Measurements from ENCODE around the gene PTAR1. TPM values are rescaled to one million over a fixed set of nuclear protein-coding genes. Genes with fewer than 3 reads are reported as not detected.
"Not testable (repeated sequence)": the region's sequence is repeated elsewhere in the genome, so short reads cannot be mapped to it uniquely, and the experiment has no call there.

The PTAR1 gene
- total RNA-seq, 1 experiment from 2014 or later: 43.5 TPM

DNA sequence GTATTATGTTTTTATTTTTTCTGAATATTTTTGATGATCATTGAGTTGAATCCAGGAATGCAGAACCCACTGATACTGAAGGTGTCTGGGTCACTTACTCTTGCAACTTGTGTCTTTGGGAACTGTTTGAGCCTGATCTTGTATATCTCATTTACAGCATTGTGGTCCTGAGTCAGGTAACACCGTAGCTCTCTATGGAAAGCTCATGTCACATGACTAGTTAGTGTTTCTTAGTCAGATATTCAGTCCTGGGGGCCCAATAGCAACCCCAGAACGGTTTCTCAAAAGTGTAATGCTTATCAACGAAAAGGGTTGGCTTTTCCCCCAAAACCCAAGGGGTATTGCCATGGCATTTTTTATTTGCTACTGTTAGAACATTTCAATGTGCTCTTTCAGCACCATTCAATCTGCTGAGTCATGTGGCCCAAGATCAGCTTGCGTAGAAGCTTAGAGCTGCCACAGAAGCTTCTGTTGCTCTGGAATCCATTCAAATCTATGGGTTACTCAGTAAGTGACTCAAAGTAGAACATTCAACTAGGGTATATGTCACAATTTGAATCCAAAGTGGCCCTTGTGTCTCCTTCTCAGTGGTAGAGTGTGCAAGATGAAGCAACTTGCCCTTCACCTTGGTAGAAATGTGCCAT is 12.1 kb upstream of the PTAR1 start:
- Mint-ChIP-seq H3K27ac (ENCODE audit: low read depth, unreplicated experiment) (no peak overlapping the region), H3K27me3 (ENCODE audit: insufficient read depth, unreplicated experiment) (no peaks in the 10 kb centered on the region), H3K4me1 (ENCODE audit: insufficient read depth, unreplicated experiment) (no peaks in the 10 kb centered on the region), H3K4me3 (ENCODE audit: unreplicated experiment) (no peak overlapping the region), H3K36me3 (ENCODE audit: insufficient read depth, unreplicated experiment) (no peaks in the 10 kb centered on the region), H3K9me3 (ENCODE audit: unreplicated experiment) (no peaks in the 10 kb centered on the region)
- POLR2A ChIA-PET: interaction anchor here (0.6 to 0.9 kb wide), 3 partner anchors 12 to 324 kb away, joined by 3 to 4 read pairs (median 4); partner anchors contain the start of gene PTAR1
- TF ChIP-seq, protein P1, sequence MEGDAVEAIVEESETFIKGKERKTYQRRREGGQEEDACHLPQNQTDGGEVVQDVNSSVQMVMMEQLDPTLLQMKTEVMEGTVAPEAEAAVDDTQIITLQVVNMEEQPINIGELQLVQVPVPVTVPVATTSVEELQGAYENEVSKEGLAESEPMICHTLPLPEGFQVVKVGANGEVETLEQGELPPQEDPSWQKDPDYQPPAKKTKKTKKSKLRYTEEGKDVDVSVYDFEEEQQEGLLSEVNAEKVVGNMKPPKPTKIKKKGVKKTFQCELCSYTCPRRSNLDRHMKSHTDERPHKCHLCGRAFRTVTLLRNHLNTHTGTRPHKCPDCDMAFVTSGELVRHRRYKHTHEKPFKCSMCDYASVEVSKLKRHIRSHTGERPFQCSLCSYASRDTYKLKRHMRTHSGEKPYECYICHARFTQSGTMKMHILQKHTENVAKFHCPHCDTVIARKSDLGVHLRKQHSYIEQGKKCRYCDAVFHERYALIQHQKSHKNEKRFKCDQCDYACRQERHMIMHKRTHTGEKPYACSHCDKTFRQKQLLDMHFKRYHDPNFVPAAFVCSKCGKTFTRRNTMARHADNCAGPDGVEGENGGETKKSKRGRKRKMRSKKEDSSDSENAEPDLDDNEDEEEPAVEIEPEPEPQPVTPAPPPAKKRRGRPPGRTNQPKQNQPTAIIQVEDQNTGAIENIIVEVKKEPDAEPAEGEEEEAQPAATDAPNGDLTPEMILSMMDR (IDR thresholded peaks at IDR 0.05; ENCODE audit: unreplicated experiment): no peak
- CTCF ChIA-PET: no interaction called here
- intact Hi-C loops (cut with micrococcal nuclease): no loop called here
- no TSS peak for BruUV-seq (replicated peaks)
- DNase-seq (ENCODE audit: unreplicated experiment): peak; percentile 24

DNA sequence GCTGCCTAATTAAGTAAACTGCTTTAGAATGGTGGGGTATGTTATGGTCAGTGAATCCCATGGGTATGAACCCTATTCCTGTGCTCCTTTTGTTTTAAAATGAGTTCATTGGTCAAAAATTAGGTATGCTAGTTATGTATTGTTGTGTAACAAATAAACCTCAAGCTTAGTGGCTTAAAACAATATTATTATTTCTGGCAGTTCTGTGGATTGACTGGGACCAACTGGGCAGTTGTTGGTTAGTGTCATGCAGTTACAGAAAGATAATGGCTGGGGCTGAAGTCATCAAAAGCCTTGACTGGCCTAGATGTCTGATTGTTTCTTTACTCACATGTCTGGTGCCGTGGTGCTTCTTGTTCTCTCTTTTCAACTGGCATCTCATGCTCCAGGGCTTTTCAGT is 8.9 kb upstream of the PTAR1 start:
- no TSS peak for BruUV-seq (replicated peaks)
- ChIA-PET CTCF (no interaction called here), POLR2A (interaction anchor here (1.1 kb wide), 1 partner anchor 9 kb away, joined by 3 read pairs; the partner anchor contains the start of gene PTAR1)
- Mint-ChIP-seq H3K9me3 (ENCODE audit: unreplicated experiment) (no peaks in the 10 kb centered on the region), H3K4me3 (ENCODE audit: unreplicated experiment) (no peak overlapping the region), H3K4me1 (ENCODE audit: insufficient read depth, unreplicated experiment) (no peaks in the 10 kb centered on the region), H3K27ac (ENCODE audit: low read depth, unreplicated experiment) (no peak overlapping the region), H3K36me3 (ENCODE audit: insufficient read depth, unreplicated experiment) (no peaks in the 10 kb centered on the region), H3K27me3 (ENCODE audit: insufficient read depth, unreplicated experiment) (no peaks in the 10 kb centered on the region)
- no peak for DNase-seq (ENCODE audit: unreplicated experiment)
- intact Hi-C loops (cut with micrococcal nuclease): loop anchor here (10.0 kb wide), 1 partner anchor 486 kb away; the partner anchor contains the start of gene SMC5
- TF ChIP-seq, protein P1 (IDR thresholded peaks at IDR 0.05; ENCODE audit: unreplicated experiment): no peak

DNA sequence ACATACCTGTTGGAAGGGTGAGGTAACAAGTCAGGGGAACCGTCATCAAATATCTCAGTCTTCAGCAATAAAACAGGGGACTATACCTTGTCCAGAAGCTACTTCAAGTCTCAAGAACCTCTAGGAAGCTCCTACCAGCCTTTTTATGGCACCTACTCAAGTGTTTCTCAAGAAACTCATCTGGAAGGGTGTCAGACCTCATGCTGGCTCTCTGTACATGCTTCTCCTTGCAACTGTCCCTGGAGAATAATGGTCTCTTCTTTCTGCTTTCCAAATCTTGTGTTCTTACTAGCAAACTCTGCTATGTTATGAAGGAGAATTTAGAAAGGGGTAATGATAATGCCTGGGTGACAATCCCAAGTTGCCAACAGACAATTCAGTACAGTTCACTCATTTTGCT is 8.3 kb upstream of the PTAR1 start:
- CTCF ChIA-PET: interaction anchor here (0.5 kb wide), 1 partner anchor 11 kb away, joined by 3 read pairs; no protein-coding TSS in a partner anchor
- no peaks in the 10 kb centered on the region for H3K9me3 Mint-ChIP-seq (ENCODE audit: unreplicated experiment)
- no peaks in the 10 kb centered on the region for H3K27me3 Mint-ChIP-seq (ENCODE audit: insufficient read depth, unreplicated experiment)
- TF ChIP-seq, protein P1 (IDR thresholded peaks at IDR 0.05; ENCODE audit: unreplicated experiment): no peak
- no TSS peak for BruUV-seq (replicated peaks)
- POLR2A ChIA-PET: interaction anchor here (0.7 kb wide), 1 partner anchor 11 kb away, joined by 3 read pairs; no protein-coding TSS in a partner anchor
- intact Hi-C loops (cut with micrococcal nuclease): loop anchor here (10.0 kb wide), 1 partner anchor 487 kb away; the partner anchor contains the start of gene SMC5
- no peak overlapping the region for H3K4me3 Mint-ChIP-seq (ENCODE audit: unreplicated experiment)
- DNase-seq (ENCODE audit: unreplicated experiment): no peak
- H3K4me1 Mint-ChIP-seq (ENCODE audit: insufficient read depth, unreplicated experiment): no peaks in the 10 kb centered on the region
- H3K27ac Mint-ChIP-seq (ENCODE audit: low read depth, unreplicated experiment): no peak overlapping the region
- H3K36me3 Mint-ChIP-seq (ENCODE audit: insufficient read depth, unreplicated experiment): no peaks in the 10 kb centered on the region

- CTCF ChIA-PET; H3K27me3 Mint-ChIP-seq (ENCODE audit: insufficient read depth, unreplicated experiment); BruUV-seq (replicated peaks); H3K4me3 Mint-ChIP-seq (ENCODE audit: unreplicated experiment); H3K36me3 Mint-ChIP-seq (ENCODE audit: insufficient read depth, unreplicated experiment); H3K27ac Mint-ChIP-seq (ENCODE audit: low read depth, unreplicated experiment); DNase-seq (ENCODE audit: unreplicated experiment); H3K9me3 Mint-ChIP-seq (ENCODE audit: unreplicated experiment); H3K4me1 Mint-ChIP-seq (ENCODE audit: insufficient read depth, unreplicated experiment); POLR2A ChIA-PET: not testable (repeated sequence)
- intact Hi-C loops (cut with micrococcal nuclease): loop anchor here (10.0 kb wide), 1 partner anchor 491 kb away; the partner anchor contains the start of gene SMC5
Measured at GRCh38 chr9:69763862-69764261, 4.1 kb upstream of the PTAR1 start.

Data from MCF 10A (cell line).